Stomach smooth muscle (tissue), 2 donors: ENCODE data around the gene LZTR1.
A peak's percentile ranks its signal among the peaks of the same experiment; 100 is the strongest.

Experiments
- H3K27ac ChIP-seq: one replicate; pipeline ENCODE4 v1.7.0; 2013; ENCODE audit warnings: mild to moderate bottlenecking, low read length, inconsistent platforms
- H3K27me3 ChIP-seq, 2 donors: one replicate each; pipeline ENCODE4 v1.7.0; 2013; ENCODE audit warnings: low read length in 2 of 2; ENCODE audit not compliant: insufficient read depth in 2 of 2, control insufficient read depth in 1 of 2
- H3K36me3 ChIP-seq, 2 donors: one replicate each; pipeline ENCODE4 v1.7.0; 2013; ENCODE audit warnings: low read length in 2 of 2; ENCODE audit not compliant: control insufficient read depth in 2 of 2, insufficient read depth in 2 of 2
- H3K4me1 ChIP-seq: one replicate; pipeline ENCODE4 v1.7.0; 2013; ENCODE audit warnings: low read length; ENCODE audit not compliant: control insufficient read depth, insufficient read depth
- H3K4me3 ChIP-seq, 2 donors: one replicate each; pipeline ENCODE4 v1.7.0; 2013; ENCODE audit warnings: low read length in 2 of 2
- H3K9ac ChIP-seq, 2 donors: one replicate each; pipeline ENCODE4 v1.7.0; 2013; ENCODE audit warnings: low read length in 2 of 2, mild to moderate bottlenecking in 1 of 2
- H3K9me3 ChIP-seq, 2 donors: one replicate each; pipeline ENCODE4 v1.7.0; 2013; ENCODE audit warnings: low read length in 2 of 2; ENCODE audit not compliant: control insufficient read depth in 2 of 2
- donor health status: healthy.
- donor health status: Pancreatic carcinoma.

LZTR1 gene

GRCh38 chr22:21014202-21014725, 32.2 kb downstream of the LZTR1 start:
- Histone ChIP-seq H3K9ac (peak overlapping the region; percentile 60 to 64), H3K9me3 (no peaks in the 10 kb centered on the region), H3K36me3 (no peaks in the 10 kb centered on the region), H3K27ac (peak overlapping the region; percentile 49), H3K4me3 (peak overlapping the region; percentile 79 to 82), H3K27me3 (no peaks in the 10 kb centered on the region), H3K4me1 (peaks cover 24% of the 10 kb centered on the region)

GRCh38 chr22:21014726-21015465, 32.8 kb downstream of the LZTR1 start, which contains the start of gene P2RX6:
Gene P2RX6, plus strand, starts transcription at chr22:21015165. Its CDS starts 10 bp downstream, at chr22:21015175.
- H3K9me3 ChIP-seq = no peaks in the 10 kb centered on the region
- no peaks in the 10 kb centered on the region for H3K36me3 ChIP-seq
- no peaks in the 10 kb centered on the region for H3K27me3 ChIP-seq
- H3K9ac ChIP-seq = peak within 1 kb of the TSS; percentile 60 to 64
- H3K4me1 ChIP-seq = peaks cover 24% of the 10 kb centered on the region
- H3K27ac ChIP-seq = peak within 1 kb of the TSS; percentile 49
- peak within 1 kb of the TSS; percentile 79 to 82 for H3K4me3 ChIP-seq

DNA sequence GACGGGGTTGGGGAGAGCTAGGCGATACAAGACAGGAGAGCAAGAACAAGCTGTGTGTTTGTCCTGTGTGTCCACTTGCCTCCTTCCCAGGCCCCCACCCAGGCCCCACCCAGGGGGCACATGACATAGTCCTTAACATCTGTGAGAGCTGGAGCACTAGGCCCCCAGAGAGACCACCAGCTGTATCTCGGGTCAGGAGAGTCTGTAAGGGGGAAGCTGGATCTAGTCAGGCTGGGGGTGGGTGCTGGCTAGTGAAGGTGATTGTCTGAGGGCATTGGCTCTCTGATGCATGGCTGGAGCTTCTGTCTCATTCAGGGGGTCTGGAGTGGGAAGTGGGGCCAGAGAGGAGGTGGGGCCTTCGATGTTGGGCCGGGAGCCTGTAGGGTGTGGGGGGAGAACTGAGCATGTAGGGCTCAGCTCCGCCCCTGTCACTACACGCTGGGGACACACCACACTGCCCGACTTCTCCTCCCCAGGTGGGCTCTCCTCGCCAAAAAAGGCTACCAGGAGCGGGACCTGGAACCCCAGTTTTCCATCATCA, 33.4 kb downstream of the LZTR1 start:
- Histone ChIP-seq H3K9ac (no peak overlapping the region), H3K27ac (no peak overlapping the region), H3K4me3 (no peak overlapping the region), H3K4me1 (peaks cover 24% of the 10 kb centered on the region), H3K27me3 (no peaks in the 10 kb centered on the region), H3K9me3 (no peaks in the 10 kb centered on the region), H3K36me3 (no peaks in the 10 kb centered on the region)

GRCh38 chr22:21016644-21017420, 34.7 kb downstream of the LZTR1 start:
- H3K4me3 ChIP-seq = no peak overlapping the region
- no peak overlapping the region for H3K27ac ChIP-seq
- H3K9me3 ChIP-seq = no peaks in the 10 kb centered on the region
- peaks cover 24% of the 10 kb centered on the region for H3K4me1 ChIP-seq
- H3K27me3 ChIP-seq = no peaks in the 10 kb centered on the region
- no peak overlapping the region for H3K9ac ChIP-seq
- no peaks in the 10 kb centered on the region for H3K36me3 ChIP-seq

- Histone ChIP-seq H3K9ac (no peak overlapping the region), H3K36me3 (no peaks in the 10 kb centered on the region), H3K27ac (no peak overlapping the region), H3K27me3 (no peaks in the 10 kb centered on the region), H3K9me3 (no peaks in the 10 kb centered on the region), H3K4me1 (peaks cover 24% of the 10 kb centered on the region), H3K4me3 (no peak overlapping the region)
Observed at GRCh38 chr22:21018314-21018713, 36.2 kb downstream of the LZTR1 start.

DNA sequence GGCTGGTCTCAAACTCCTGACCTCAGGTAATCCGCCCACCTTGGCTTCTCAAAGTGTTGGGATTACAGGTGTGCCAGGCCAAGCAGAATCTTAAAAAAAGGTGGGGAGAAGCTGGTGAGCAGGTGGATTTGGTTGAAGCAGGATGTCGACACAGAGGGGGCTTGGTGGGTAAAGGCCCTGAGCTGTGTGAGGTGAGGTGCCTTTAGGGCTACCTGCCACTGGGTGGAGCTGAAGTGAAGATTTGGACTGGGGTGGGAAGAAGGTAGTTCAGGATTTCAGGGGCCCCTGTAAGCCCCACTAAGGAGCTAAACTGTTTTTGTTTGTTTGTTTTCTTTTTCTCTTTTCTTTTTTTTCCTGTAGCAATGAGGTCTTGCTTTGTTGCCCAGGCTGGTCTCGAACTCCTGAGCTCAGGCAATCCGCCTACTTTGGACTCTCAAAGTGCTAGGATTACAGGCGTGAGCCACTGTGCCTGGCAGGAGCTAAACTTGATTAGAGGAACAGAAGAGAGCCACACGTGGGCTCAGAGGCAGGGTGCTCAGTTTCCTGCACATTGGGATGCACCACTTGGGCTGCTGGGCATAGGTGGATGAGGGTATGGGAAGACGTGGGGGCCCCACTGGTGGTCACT, 38.8 kb downstream of the LZTR1 start:
- no peak overlapping the region for H3K9ac ChIP-seq
- H3K36me3 ChIP-seq = no peaks in the 10 kb centered on the region
- no peaks in the 10 kb centered on the region for H3K4me1 ChIP-seq
- H3K27ac ChIP-seq = no peak overlapping the region
- H3K27me3 ChIP-seq = no peaks in the 10 kb centered on the region
- H3K9me3 ChIP-seq = no peaks in the 10 kb centered on the region
- H3K4me3 ChIP-seq = no peak overlapping the region

DNA sequence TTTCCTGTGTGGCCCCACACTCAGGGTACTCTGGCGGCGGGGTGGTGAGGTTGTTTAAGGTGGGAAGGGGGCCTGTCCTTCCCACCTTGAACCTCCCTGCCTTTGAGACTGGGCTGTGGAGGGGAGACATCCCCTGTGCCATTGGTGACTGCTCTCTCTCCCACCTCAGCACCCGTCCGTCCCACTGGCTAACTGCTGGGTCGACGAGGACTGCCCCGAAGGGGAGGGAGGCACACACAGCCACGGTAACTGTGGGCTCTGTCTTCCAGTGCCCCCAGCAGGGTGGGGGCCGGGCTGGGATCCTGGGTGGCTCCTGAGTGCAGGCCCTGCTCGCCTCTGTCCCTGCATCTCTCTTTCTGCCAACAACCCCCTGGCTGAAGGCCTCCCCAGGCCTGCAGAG, 40.4 kb downstream of the LZTR1 start:
- Histone ChIP-seq H3K4me3 (no peak overlapping the region), H3K27me3 (no peaks in the 10 kb centered on the region), H3K9ac (no peak overlapping the region), H3K4me1 (peaks cover 2% of the 10 kb centered on the region), H3K27ac (no peak overlapping the region), H3K9me3 (no peaks in the 10 kb centered on the region), H3K36me3 (no peaks in the 10 kb centered on the region)

DNA sequence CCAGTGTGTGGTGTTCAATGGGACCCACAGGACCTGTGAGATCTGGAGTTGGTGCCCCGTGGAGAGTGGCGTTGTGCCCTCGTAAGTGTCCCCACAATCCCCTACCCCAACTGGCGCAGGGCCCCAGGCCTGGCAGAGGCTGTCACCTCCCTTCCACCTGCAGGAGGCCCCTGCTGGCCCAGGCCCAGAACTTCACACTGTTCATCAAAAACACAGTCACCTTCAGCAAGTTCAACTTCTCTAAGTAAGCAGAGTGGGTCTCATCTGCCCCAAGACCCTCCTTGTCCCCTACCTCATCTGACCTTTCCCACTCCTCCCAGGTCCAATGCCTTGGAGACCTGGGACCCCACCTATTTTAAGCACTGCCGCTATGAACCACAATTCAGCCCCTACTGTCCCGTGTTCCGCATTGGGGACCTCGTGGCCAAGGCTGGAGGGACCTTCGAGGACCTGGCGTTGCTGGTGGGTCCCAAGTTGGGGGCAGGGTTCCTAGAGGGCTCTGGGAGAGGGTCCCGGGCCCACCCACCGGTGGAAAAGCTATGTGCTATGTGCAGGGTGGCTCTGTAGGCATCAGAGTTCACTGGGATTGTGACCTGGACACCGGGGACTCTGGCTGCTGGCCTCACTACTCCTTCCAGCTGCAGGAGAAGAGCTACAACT, 41.0 kb downstream of the LZTR1 start:
- Histone ChIP-seq H3K9me3 (no peaks in the 10 kb centered on the region), H3K27ac (no peak overlapping the region), H3K4me1 (peaks cover 2% of the 10 kb centered on the region), H3K9ac (no peak overlapping the region), H3K27me3 (no peaks in the 10 kb centered on the region), H3K4me3 (no peak overlapping the region), H3K36me3 (no peaks in the 10 kb centered on the region)

DNA sequence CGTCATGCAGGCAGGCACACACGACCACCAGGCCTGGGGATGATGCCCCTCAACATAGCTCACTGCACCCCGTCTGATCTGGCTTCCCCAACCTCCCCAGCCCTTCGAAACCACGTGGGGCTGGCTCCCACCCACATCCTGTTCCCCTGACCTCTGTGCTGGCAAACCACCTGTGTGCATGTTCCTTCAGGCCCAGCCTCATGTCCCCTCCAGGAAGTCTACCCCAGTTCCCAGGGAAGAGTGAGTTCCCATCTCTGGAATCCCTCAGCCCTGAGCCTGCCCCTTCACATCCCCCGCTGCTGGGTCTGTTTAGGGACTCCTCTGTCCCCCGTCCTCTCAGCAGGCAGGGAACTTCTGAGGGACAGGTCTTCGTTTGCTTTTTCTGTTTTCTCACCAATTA, 43.2 kb downstream of the LZTR1 start:
- H3K4me3 ChIP-seq = no peak overlapping the region
- H3K9me3 ChIP-seq = no peaks in the 10 kb centered on the region
- no peak overlapping the region for H3K9ac ChIP-seq
- peaks cover 8 to 13% of the 10 kb centered on the region in 2 donors for H3K27me3 ChIP-seq
- H3K27ac ChIP-seq = no peak overlapping the region
- H3K36me3 ChIP-seq = no peaks in the 10 kb centered on the region
- peaks cover 2% of the 10 kb centered on the region for H3K4me1 ChIP-seq
